ENCODE data around the gene TADA2A.

- TF ChIP-seq CTCF (IDR thresholded peaks at IDR 0.05; ENCODE audit: low read depth, low read length) = no peak
- no peak for TF ChIP-seq EZH2phosphoT487 (IDR thresholded peaks at IDR 0.05; ENCODE audit: low read depth)
Measured at GRCh38 chr17:37478187-37478586, 71.5 kb downstream of the TADA2A start.
